SH-SY5Y (cell line): ENCODE results near the gene PLAAT5.

Experiments used
- GATA2 ChIP-seq: IDR thresholded peaks from 2 replicates; pipeline ENCODE4 v1.6.1; 2011; ENCODE audit warnings: mild to moderate bottlenecking, low read depth, low read length
- GATA3 ChIP-seq: IDR thresholded peaks from 2 replicates; pipeline ENCODE4 v1.6.1; 2011; ENCODE audit warnings: low read depth, mild to moderate bottlenecking, low read length, moderate library complexity

- TF ChIP-seq GATA3 (no peak), GATA2 (no peak)
Measured at GRCh38 chr11:63510360-63511047, 19.5 kb upstream of the PLAAT5 start.
